Measurements from ENCODE around the gene ITGAX. TPM values are rescaled to one million over a fixed set of nuclear protein-coding genes. Genes with fewer than 3 reads are reported as not detected.

The ITGAX gene
- total RNA-seq, 1 donor from 2014 or later, result 188 TPM

GRCh38 chr16:31421587-31421986 is 66.6 kb downstream of the ITGAX start:
- intact Hi-C loops (cut with DNase I), result no loop called here
- TF ChIP-seq CTCF (IDR thresholded peaks at IDR 0.05), result no peak
- Histone ChIP-seq H3K9me3 (no peaks in the 10 kb centered on the region), H3K27ac (no peak overlapping the region), H3K36me3 (no peaks in the 10 kb centered on the region), H3K4me1 (no peaks in the 10 kb centered on the region), H3K4me3 (no peak overlapping the region), H3K27me3 (ENCODE audit: low read depth) (no peaks in the 10 kb centered on the region)
- DNase-seq, result no peak
- ATAC-seq, result no peak

GRCh38 chr16:31423241-31423640 is 68.3 kb downstream of the ITGAX start:
- ATAC-seq, result no peak

GRCh38 chr16:31423801-31424200 is 68.8 kb downstream of the ITGAX start:
- H3K27ac ChIP-seq, result no peak overlapping the region
- no peak for DNase-seq
- no peak overlapping the region for H3K4me3 ChIP-seq

More at GRCh38 chr16:31423241-31423640, 68.3 kb downstream of the ITGAX start:
- H3K4me3 ChIP-seq, result no peak overlapping the region
- peaks cover 4% of the 10 kb centered on the region for H3K4me1 ChIP-seq
- no peak for TF ChIP-seq CTCF (IDR thresholded peaks at IDR 0.05)
- H3K9me3 ChIP-seq, result no peaks in the 10 kb centered on the region
- no peaks in the 10 kb centered on the region for H3K36me3 ChIP-seq
- no peak for DNase-seq
- intact Hi-C loops (cut with DNase I), result no loop called here
- H3K27me3 ChIP-seq (ENCODE audit: low read depth), result no peaks in the 10 kb centered on the region
- no peak overlapping the region for H3K27ac ChIP-seq

GRCh38 chr16:31427441-31428278 is 72.7 kb downstream of the ITGAX start:
- no peaks in the 10 kb centered on the region for H3K36me3 ChIP-seq
- no peaks in the 10 kb centered on the region for H3K9me3 ChIP-seq
- TF ChIP-seq CTCF (IDR thresholded peaks at IDR 0.05), result no peak
- DNase-seq (peak; percentile 74), ATAC-seq (peak; percentile 79 to 81)
- no peak overlapping the region for H3K27ac ChIP-seq
- peaks cover 4% of the 10 kb centered on the region for H3K4me1 ChIP-seq
- intact Hi-C loops (cut with DNase I), result no loop called here
- no peaks in the 10 kb centered on the region for H3K27me3 ChIP-seq (ENCODE audit: low read depth)
- peak overlapping the region; percentile 52 for H3K4me3 ChIP-seq

More at GRCh38 chr16:31423801-31424200, 68.8 kb downstream of the ITGAX start:
- H3K9me3 ChIP-seq, result no peaks in the 10 kb centered on the region
- no peak for TF ChIP-seq CTCF (IDR thresholded peaks at IDR 0.05)
- no peak for ATAC-seq
- H3K4me1 ChIP-seq, result peaks cover 4% of the 10 kb centered on the region
- intact Hi-C loops (cut with DNase I), result no loop called here
- H3K36me3 ChIP-seq, result no peaks in the 10 kb centered on the region
- no peaks in the 10 kb centered on the region for H3K27me3 ChIP-seq (ENCODE audit: low read depth)

GRCh38 chr16:31428279-31428597 is 73.3 kb downstream of the ITGAX start, which contains the start of gene COX6A2:
Gene COX6A2, minus strand, starts transcription at chr16:31428360. Its CDS starts 35 bp downstream, at chr16:31428325.
- intact Hi-C loops (cut with DNase I), result no loop called here
- Histone ChIP-seq H3K9me3 (no peaks in the 10 kb centered on the region), H3K27ac (no peak within 1 kb of the TSS), H3K4me1 (peaks cover 4% of the 10 kb centered on the region), H3K36me3 (no peaks in the 10 kb centered on the region), H3K4me3 (peak within 1 kb of the TSS; percentile 52), H3K27me3 (ENCODE audit: low read depth) (no peaks in the 10 kb centered on the region)
- ATAC-seq, result peak in 1 of 2 donors; percentile 20
- no peak for TF ChIP-seq CTCF (IDR thresholded peaks at IDR 0.05)
- DNase-seq, result no peak
